IMR-90 (cell line): Measurements from ENCODE around the gene ULK2. TPM values are rescaled to one million over a fixed set of nuclear protein-coding genes. Genes with fewer than 3 reads are reported as not detected.

ENCODE experiments used
- ATAC-seq: fragments of 200-7000 bp; cut with Tn5 transposase; 2 replicates; pipeline ENCODE4 v1.9.1; 2020; ENCODE audit warnings: low read depth, mild to moderate bottlenecking, moderate library complexity
- BruUV-seq: library from RNA; stranded (reverse); fragments of 400-500 nt; replicated peaks from 2 replicates; lab custom pipeline; 2021; lab: Mats Ljungman, UMichigan
- CTCF ChIA-PET: fragments of 300-600 bp; formaldehyde crosslinking; extraction: SDS; loops from one replicate; lab custom pipeline; 2021; ENCODE audit warnings: antibody characterized with exemption; lab: Yijun Ruan, JAX
- POLR2A ChIA-PET: fragments of 300-600 bp; sonication (Branson Sonifier 250); formaldehyde crosslinking; loops from one replicate; lab custom pipeline; 2022; ENCODE audit warnings: antibody characterized with exemption; ENCODE audit not compliant: unreplicated experiment; lab: Charles Lee
- DNase-seq: peaks from one replicate; pipeline ENCODE4 v3.0.0; 2013
- H2AFZ ChIP-seq: replicated peaks from 2 replicates; pipeline ENCODE3; 2013; ENCODE audit warnings: low read length, mild to moderate bottlenecking; ENCODE audit not compliant: poor library complexity
- H2AK5ac ChIP-seq: 2 replicates; pipeline ENCODE4 v1.6.1; 2013; ENCODE audit warnings: low read depth, low read length, inconsistent platforms
- H2AK9ac ChIP-seq: replicated peaks from 2 replicates; pipeline ENCODE3; 2013; ENCODE audit warnings: mild to moderate bottlenecking, low read depth, low read length, moderate library complexity; ENCODE audit not compliant: poor library complexity
- H2BK120ac ChIP-seq: 2 replicates; pipeline ENCODE4 v1.6.1; 2013; ENCODE audit warnings: low read depth, low read length, inconsistent platforms
- H2BK15ac ChIP-seq: 3 replicates; pipeline ENCODE4 v1.6.1; 2013; ENCODE audit warnings: low read depth, low read length, inconsistent platforms
- H2BK20ac ChIP-seq: 2 replicates; pipeline ENCODE4 v1.6.1; 2013; ENCODE audit warnings: low read depth, mild to moderate bottlenecking, inconsistent platforms, low read length, moderate library complexity
- H2BK5ac ChIP-seq: 2 replicates; pipeline ENCODE4 v1.6.1; 2013; ENCODE audit warnings: mild to moderate bottlenecking, low read depth, low read length, inconsistent platforms; ENCODE audit not compliant: poor library complexity, severe bottlenecking
- H3K14ac ChIP-seq: replicated peaks from 2 replicates; pipeline ENCODE4 v1.6.1; 2013; ENCODE audit warnings: low read depth, low read length, inconsistent platforms
- H3K18ac ChIP-seq: 2 replicates; pipeline ENCODE4 v1.6.1; 2013; ENCODE audit warnings: low read depth, low read length, control low read depth
- H3K23ac ChIP-seq: 2 replicates; pipeline ENCODE4 v1.6.1; 2013; ENCODE audit warnings: low read depth, low read length, inconsistent platforms
- H3K27ac ChIP-seq: 2 replicates; pipeline ENCODE4 v1.5.1; 2013; ENCODE audit warnings: mild to moderate bottlenecking, control low read depth, low read length; ENCODE audit not compliant: insufficient read depth
- H3K27me3 ChIP-seq: 2 replicates; pipeline ENCODE4 v1.6.1; 2013; ENCODE audit warnings: low read length; ENCODE audit not compliant: control insufficient read depth, insufficient read depth
- H3K36me3 ChIP-seq: 2 replicates; pipeline ENCODE4 v1.6.1; 2013; ENCODE audit warnings: low read length, mixed read lengths; ENCODE audit not compliant: control insufficient read depth, insufficient read depth
- H3K4ac ChIP-seq: 2 replicates; pipeline ENCODE4 v1.6.1; 2013; ENCODE audit warnings: low read depth, low read length, inconsistent platforms
- H3K4me1 ChIP-seq: 2 replicates; pipeline ENCODE4 v1.6.1; 2013; ENCODE audit warnings: low read length, mixed read lengths; ENCODE audit not compliant: control insufficient read depth, insufficient read depth
- H3K4me2 ChIP-seq: 2 replicates; pipeline ENCODE4 v1.6.1; 2013; ENCODE audit warnings: low read depth, mild to moderate bottlenecking, control low read depth, low read length, moderate library complexity
- H3K4me3 ChIP-seq: 2 replicates; pipeline ENCODE4 v1.5.1; 2013; ENCODE audit warnings: low read depth, mild to moderate bottlenecking, control low read depth, low read length, moderate library complexity; ENCODE audit not compliant: insufficient read depth
- H3K56ac ChIP-seq: 2 replicates; pipeline ENCODE4 v1.6.1; 2013; ENCODE audit warnings: low read length, inconsistent platforms; ENCODE audit not compliant: insufficient read depth; ENCODE audit errors: extremely low read depth
- H3K79me1 ChIP-seq, 2 experiments: 2 replicates each; pipeline ENCODE4 v1.6.1; 2013; ENCODE audit warnings: low read length in 2 of 2, inconsistent platforms in 1 of 2, low read depth in 1 of 2
- H3K9ac ChIP-seq: 2 replicates; pipeline ENCODE4 v1.6.1; 2013; ENCODE audit warnings: low read depth, low read length, control low read depth
- H3K9me1 ChIP-seq: 2 replicates; pipeline ENCODE4 v1.6.1; 2013; ENCODE audit warnings: low read length, inconsistent platforms; ENCODE audit not compliant: insufficient read depth
- H3K9me3 ChIP-seq: 2 replicates; pipeline ENCODE4 v1.6.1; 2013; ENCODE audit warnings: low read length; ENCODE audit not compliant: control insufficient read depth, insufficient read depth
- H4K20me1 ChIP-seq: 2 replicates; pipeline ENCODE4 v1.6.1; 2013; ENCODE audit warnings: low read length, inconsistent platforms; ENCODE audit not compliant: insufficient read depth
- H4K5ac ChIP-seq: 2 replicates; pipeline ENCODE4 v1.6.1; 2013; ENCODE audit warnings: mild to moderate bottlenecking, low read depth, low read length, control low read depth
- H4K8ac ChIP-seq, 2 experiments: 2 replicates each; pipeline ENCODE4 v1.6.1; 2013; ENCODE audit warnings: low read depth in 2 of 2, low read length in 2 of 2, control low read depth in 1 of 2, inconsistent platforms in 1 of 2
- H4K91ac ChIP-seq: 2 replicates; pipeline ENCODE4 v1.6.1; 2013; ENCODE audit warnings: low read depth, low read length, inconsistent platforms; ENCODE audit not compliant: insufficient read depth
- CHD1 ChIP-seq: IDR thresholded peaks from 2 replicates; pipeline ENCODE4 v1.6.1; 2012; ENCODE audit warnings: low read depth, low read length, improper control_type of control experiment
- ELK1 ChIP-seq: fragments of 150-350 bp; IDR thresholded peaks from 2 replicates; pipeline ENCODE4 v1.6.1; 2016; ENCODE audit warnings: low read depth, mild to moderate bottlenecking, low read length, moderate library complexity, borderline replicate concordance
- FOS ChIP-seq: fragments of 150-350 bp; IDR thresholded peaks from 2 replicates; pipeline ENCODE4 v1.6.1; 2016; ENCODE audit warnings: low read depth, low read length
- MXI1 ChIP-seq: IDR thresholded peaks from 2 replicates; pipeline ENCODE4 v1.6.1; 2012; ENCODE audit warnings: low read depth, mild to moderate bottlenecking, low read length, moderate library complexity, borderline replicate concordance
- POLR2A ChIP-seq: IDR thresholded peaks from 2 replicates; pipeline ENCODE4 v1.6.1; 2012; ENCODE audit warnings: mild to moderate bottlenecking, low read depth, low read length
- SMC3 ChIP-seq: fragments of 150-350 bp; IDR thresholded peaks from 2 replicates; pipeline ENCODE4 v1.6.1; 2016; ENCODE audit warnings: low read depth, mild to moderate bottlenecking, antibody characterized with exemption, low read length, moderate library complexity
- WGBS, 2 experiments: methylation state at CpG; one replicate each; pipeline versions ENCODE4 v1.1.5 to v1.1.7; 2013; ENCODE audit warnings: missing lambda C conversion rate in 2 of 2; ENCODE audit not compliant: insufficient read length in 1 of 2; ENCODE audit errors: extremely low coverage in 2 of 2; 5-methylcytosine and 5-hydroxymethylcytosine counted together
- dilution Hi-C: fragments of 300-500 bp; cut with HindIII; formaldehyde crosslinking; loops from one replicate; pipeline ENCODE4 v1.14.3; 2018; ENCODE audit warnings: low sequenced_read_pairs; ENCODE audit not compliant: unreplicated experiment
- in situ Hi-C: fragments of 300-500 bp; cut with MboI; formaldehyde crosslinking; loops from 3 replicates; pipeline ENCODE4 v1.14.3; 2019; ENCODE audit warnings: low sequenced_read_pairs, inconsistent platforms, mixed read lengths
- intact Hi-C: fragments of 100-400 bp; cut with micrococcal nuclease; formaldehyde crosslinking; loops from 2 replicates; pipeline ENCODE4 v1.10.0; 2022
- polyA plus RNA-seq, 3 experiments: library from polyadenylated mRNA; depleted of rRNA; stranded (reverse); fragments of >200 nt; gene quantifications; 2 replicates each; pipeline ENCODE4 v1.2.3, GENCODE V29; 2012; ENCODE audit warnings: low replicate concordance in 1 of 3
- total RNA-seq: library from RNA; depleted of rRNA; stranded (reverse); fragments of >200 nt; gene quantifications from 2 replicates; pipeline ENCODE4 v1.2.3, GENCODE V29; 2012

ULK2 gene
- total and polyA plus RNA-seq, 2 of the 4 experiments (the other 2 are of a cell fraction) = 8.9 to 10.8 TPM

GRCh38 chr17:19729900-19730299, 137.8 kb downstream of the ULK2 start:
- H3K4ac ChIP-seq = no peak overlapping the region
- no peaks in the 10 kb centered on the region for H4K20me1 ChIP-seq
- no peak overlapping the region for H2BK15ac ChIP-seq
- ChIA-PET CTCF (no interaction called here), POLR2A (no interaction called here)
- H2AK9ac ChIP-seq = no peak overlapping the region
- ATAC-seq = no peak
- no peak overlapping the region for H4K5ac ChIP-seq
- no peak overlapping the region for H4K91ac ChIP-seq
- no peak overlapping the region for H2BK20ac ChIP-seq
- no peak overlapping the region for H2AFZ ChIP-seq
- H3K9me3 ChIP-seq = peaks cover 2% of the 10 kb centered on the region; the same call in 1 of the 2 replicates
- no peak overlapping the region for H2BK120ac ChIP-seq
- H4K8ac ChIP-seq = no peak overlapping the region
- no peaks in the 10 kb centered on the region for H3K79me1 ChIP-seq
- no peak overlapping the region for H3K27ac ChIP-seq
- in situ Hi-C loops (no loop called here), dilution Hi-C loops (no loop called here), intact Hi-C loops (no loop called here)
- 0 out of 2 replicates have a peak, but pooled peaks cover 4% of the 10 kb centered on the region for H3K9me1 ChIP-seq
- no peak overlapping the region for H3K4me2 ChIP-seq
- H3K36me3 ChIP-seq = no peaks in the 10 kb centered on the region
- no peak overlapping the region for H3K23ac ChIP-seq
- no peak overlapping the region for H3K9ac ChIP-seq
- H3K27me3 ChIP-seq = peaks cover 16% of the 10 kb centered on the region
- no peak overlapping the region for H3K56ac ChIP-seq
- no peak overlapping the region for H3K18ac ChIP-seq
- 87% methylated on average over 3 of the region's 6 CpGs; no CpG with 5 or more reads in 1 of the 2 experiments for WGBS, 2 experiments
- peaks cover 11% of the 10 kb centered on the region; the same call in 1 of the 2 replicates for H3K4me1 ChIP-seq
- no peak overlapping the region for H3K4me3 ChIP-seq
- no peak for DNase-seq
- no peak overlapping the region for H2BK5ac ChIP-seq
- no peak for TF ChIP-seq FOS
- no peak for TF ChIP-seq MXI1
- TF ChIP-seq POLR2A = no peak
- TF ChIP-seq CHD1 = no peak
- no peak for TF ChIP-seq SMC3
- TF ChIP-seq ELK1 = no peak
- no peak overlapping the region for H3K14ac ChIP-seq
- no TSS peak for BruUV-seq
- no peak overlapping the region for H2AK5ac ChIP-seq
